DLD1 (cell line): ENCODE results near the gene WNT2.

ENCODE experiments used
- in situ Hi-C: cut with HindIII; loops from 2 replicates; pipeline ENCODE4 v1.10.0; 2017; ENCODE audit warnings: low sequenced_read_pairs

WNT2 gene

GRCh38 chr7:117322741-117323304 lies at the start of gene WNT2:
Gene WNT2, minus strand, starts transcription at chr7:117323058. Its CDS starts 69 bp downstream, at chr7:117322989.
- in situ Hi-C loops, result no loop called here

DNA sequence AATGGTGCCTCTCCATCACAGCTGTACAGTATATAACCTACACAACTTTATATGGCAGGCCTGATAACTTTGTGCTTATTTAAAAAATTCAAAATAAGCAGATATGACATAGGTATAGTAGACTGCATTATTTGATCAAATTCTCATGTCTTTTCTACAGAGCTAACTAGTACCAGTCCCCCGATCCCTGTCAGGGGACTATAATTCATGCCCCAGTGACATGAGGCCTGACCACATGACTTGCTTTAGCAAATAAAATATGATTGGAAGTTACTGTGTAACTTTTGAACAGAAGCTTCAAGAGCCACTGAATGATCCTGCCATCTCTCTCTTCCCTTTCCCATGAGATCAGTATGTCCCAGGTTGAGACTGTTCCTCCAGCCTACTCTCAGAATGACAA lies 49.2 kb upstream of the WNT2 start:
- in situ Hi-C loops, result no loop called here

DNA sequence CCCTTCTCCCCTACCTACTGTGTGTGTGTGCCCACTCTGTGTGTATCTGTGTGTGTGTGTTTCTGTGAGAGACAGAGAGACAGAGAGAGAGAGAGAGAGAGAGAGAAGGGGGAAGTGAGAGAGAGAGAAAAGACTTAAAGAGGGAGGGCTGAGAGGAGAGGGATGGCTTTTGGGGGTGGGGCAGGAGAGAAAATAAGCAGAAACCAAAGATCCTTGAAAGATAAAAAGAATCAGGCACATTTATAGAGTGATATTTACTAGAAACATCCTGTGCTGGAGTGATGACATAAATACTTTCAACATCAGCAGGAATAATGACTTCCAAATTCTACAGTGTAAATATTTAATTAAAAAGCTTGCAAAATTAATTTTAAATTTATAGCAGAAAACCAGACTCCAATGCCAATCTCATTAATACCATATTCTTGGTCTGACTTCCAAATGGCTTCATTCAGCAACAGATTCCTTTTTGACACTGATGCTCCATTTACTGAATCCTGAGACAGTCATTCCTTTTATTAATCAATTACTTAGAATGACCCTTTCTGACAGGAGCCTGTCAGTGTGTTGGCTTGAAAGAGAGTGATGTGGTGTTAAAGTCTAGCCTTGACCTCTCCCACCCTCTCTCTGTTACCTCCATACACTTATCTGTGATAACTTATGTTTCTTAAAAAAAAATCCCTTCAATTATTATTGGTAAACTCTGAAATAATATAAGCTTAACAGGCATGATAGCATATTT lies 41.7 kb upstream of the WNT2 start:
- in situ Hi-C loops, result no loop called here

- in situ Hi-C loops, result no loop called here
Measured at GRCh38 chr7:117362294-117362888, 39.5 kb upstream of the WNT2 start.

DNA sequence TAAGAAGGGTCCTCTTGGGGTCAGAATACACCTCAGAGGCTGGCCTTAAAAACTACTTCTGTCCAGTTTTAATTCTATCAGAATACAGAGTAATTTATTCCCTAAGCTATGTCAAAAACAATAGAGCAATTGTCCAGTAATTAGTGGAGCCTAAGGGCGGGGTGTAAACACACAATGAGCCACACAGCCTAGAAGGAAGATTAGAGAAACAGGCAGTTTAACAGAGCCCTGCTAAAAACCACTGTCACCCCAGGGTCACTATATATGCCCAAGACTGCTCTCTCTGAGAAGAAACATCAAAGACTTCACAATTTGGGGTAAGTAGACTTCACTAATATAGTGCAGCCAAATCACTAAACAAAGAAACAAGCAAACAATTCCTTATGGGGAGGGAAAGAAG lies 27.2 kb upstream of the WNT2 start:
- in situ Hi-C loops, result no loop called here

GRCh38 chr7:117349570-117349969 lies 26.7 kb upstream of the WNT2 start:
- in situ Hi-C loops, result no loop called here

DNA sequence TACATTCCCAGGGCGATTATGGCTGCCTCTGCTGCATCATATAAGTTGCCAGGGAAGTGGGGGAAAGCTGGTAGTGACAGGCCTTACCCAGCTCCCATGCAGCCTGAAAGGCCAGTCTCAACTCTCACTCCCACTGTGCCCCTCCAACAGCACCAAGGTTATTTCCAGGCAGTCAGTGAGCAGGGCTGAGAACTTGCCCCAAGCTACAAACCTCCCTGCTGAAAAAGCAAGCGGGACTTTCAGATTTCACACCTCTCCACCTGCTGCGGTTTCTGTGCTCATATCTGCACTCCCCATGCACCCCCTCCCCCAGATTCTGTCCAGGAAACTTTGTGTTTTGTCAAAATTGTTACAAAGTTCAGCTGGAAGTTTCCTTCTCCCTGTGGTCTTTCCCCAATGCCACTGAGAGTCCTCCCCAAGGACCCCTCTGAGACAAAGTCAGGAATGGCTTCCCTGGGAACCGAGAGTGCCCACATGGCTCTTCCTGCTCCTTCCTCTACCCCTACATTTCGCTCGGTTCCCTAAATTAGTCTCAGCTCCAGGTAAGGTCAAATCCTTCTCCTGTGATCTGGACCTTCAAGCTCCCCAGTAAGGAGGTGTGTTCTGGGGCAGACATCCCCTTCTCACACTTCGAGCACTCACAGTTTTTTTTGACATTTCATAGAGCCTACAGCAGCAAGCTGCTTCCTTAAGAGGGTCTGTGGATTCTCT lies 25.3 kb upstream of the WNT2 start:
- in situ Hi-C loops, result no loop called here

- in situ Hi-C loops, result no loop called here
Measured at GRCh38 chr7:117347480-117347879, 24.6 kb upstream of the WNT2 start.

- in situ Hi-C loops, result no loop called here
Measured at GRCh38 chr7:117346161-117346560, 23.3 kb upstream of the WNT2 start.

GRCh38 chr7:117338020-117338419 lies 15.2 kb upstream of the WNT2 start:
- in situ Hi-C loops, result no loop called here

DNA sequence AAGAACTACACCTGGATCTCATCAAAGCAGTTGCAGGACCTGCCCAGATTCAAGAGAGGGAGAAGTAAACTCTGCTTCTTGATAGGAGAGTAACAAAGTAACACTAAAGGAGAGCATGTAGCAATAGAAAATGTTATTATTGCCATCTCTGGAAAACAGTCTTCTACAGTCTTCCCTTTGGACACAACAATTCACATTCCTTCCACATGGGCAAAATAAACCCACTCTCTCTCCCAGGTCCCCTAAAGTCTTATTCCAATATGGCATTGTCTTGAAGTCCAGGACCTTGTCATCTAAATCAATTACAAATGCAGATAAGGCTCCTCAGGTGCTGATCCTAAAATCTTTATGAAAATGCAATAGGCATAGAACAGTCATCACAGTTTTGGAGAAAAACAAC lies 10.3 kb upstream of the WNT2 start:
- in situ Hi-C loops, result no loop called here

- in situ Hi-C loops, result no loop called here
Measured at GRCh38 chr7:117332031-117332430, 9.2 kb upstream of the WNT2 start.

GRCh38 chr7:117325836-117326235 lies 3.0 kb upstream of the WNT2 start:
- in situ Hi-C loops, result no loop called here

- in situ Hi-C loops, result no loop called here
Measured at GRCh38 chr7:117324960-117325359, 2.1 kb upstream of the WNT2 start.

GRCh38 chr7:117323851-117324711 lies 1.2 kb upstream of the WNT2 start:
- in situ Hi-C loops, result no loop called here

GRCh38 chr7:117323305-117323850 lies 520 bp upstream of the WNT2 start:
- in situ Hi-C loops, result no loop called here

GRCh38 chr7:117320523-117320922 lies 2.3 kb downstream of the WNT2 start:
- in situ Hi-C loops, result no loop called here

DNA sequence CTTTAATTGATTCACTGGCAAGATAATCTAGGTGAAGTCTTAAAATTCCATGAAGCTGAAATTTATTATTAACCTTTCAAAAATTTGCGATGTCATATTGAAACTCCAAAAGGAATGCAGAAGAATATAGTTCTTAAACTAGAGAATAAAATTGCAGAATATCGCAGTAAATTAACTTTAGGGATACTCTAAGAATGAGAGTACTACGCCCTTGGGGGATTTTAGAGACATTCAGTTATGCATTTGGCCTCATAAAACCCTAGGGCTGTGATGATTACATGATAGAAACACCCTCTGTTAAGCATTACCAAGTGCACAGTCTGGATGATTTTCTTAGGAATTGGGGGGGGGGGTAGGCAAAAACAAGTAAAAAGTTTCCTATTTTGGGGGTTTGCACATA lies 3.7 kb downstream of the WNT2 start:
- in situ Hi-C loops, result no loop called here

DNA sequence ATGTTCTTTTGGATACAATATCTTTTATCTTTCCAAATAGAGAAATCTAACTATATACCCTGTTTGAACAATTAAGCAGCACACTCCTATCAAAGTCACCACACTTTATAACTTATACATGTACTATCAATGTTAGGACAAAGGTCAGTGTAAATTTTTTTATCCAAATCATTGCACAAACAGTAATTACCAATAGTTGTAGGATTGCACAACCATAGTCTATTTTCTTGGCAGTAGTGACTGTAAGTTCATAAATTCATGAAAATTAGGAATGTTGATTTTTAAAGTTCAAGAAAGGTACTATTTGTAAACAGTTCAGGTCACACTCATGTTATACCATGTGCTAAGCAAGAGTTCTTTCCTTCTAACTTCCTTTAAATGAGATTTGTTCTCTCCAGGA lies 9.3 kb downstream of the WNT2 start:
- in situ Hi-C loops, result no loop called here
